HepG2 (cell line): ENCODE data around the gene MMP23B. TPM values are rescaled to one million over a fixed set of nuclear protein-coding genes. Genes with fewer than 3 reads are reported as not detected.

Experiments used
- CHD2 ChIP-seq: IDR thresholded peaks from 2 replicates; pipeline ENCODE4 v1.6.1; 2011; ENCODE audit warnings: low read depth, low read length, improper control_type of control experiment
- CREB1 ChIP-seq, 2 experiments: fragments of 450-650 bp in 1 of 2; IDR thresholded peaks; 2 replicates each; pipeline ENCODE4 v1.6.1; 2016 to 2017; ENCODE audit warnings: control low read depth in 1 of 2, mild to moderate bottlenecking in 1 of 2, missing compliant biosample characterization in 1 of 2, missing genetic modification characterization in 1 of 2
- DR1 ChIP-seq: sonication (generic); formaldehyde crosslinking; IDR thresholded peaks from 2 replicates; pipeline ENCODE4 v1.8.0; 2021; ENCODE audit warnings: mild to moderate bottlenecking, missing genetic modification reagents, inconsistent platforms
- FOSL2 ChIP-seq: sonication (generic); formaldehyde crosslinking; IDR thresholded peaks from 2 replicates; pipeline ENCODE4 v1.4.0; 2020; ENCODE audit warnings: missing genetic modification reagents
- FOXJ3 ChIP-seq: sonication (generic); formaldehyde crosslinking; IDR thresholded peaks from 2 replicates; pipeline ENCODE4 v1.4.0; 2020; ENCODE audit warnings: missing genetic modification reagents, mild to moderate bottlenecking, borderline replicate concordance
- GATAD1 ChIP-seq: IDR thresholded peaks from 2 replicates; pipeline ENCODE4 v1.6.1; 2016; ENCODE audit warnings: missing genetic modification reagents, missing compliant biosample characterization
- MTA1 ChIP-seq: sonication (generic); formaldehyde crosslinking; IDR thresholded peaks from 2 replicates; pipeline ENCODE4 v1.4.0; 2020; ENCODE audit warnings: missing genetic modification reagents, mild to moderate bottlenecking, borderline replicate concordance
- ONECUT2 ChIP-seq: sonication (generic); formaldehyde crosslinking; IDR thresholded peaks from 2 replicates; pipeline ENCODE4 v1.4.0; 2020; ENCODE audit warnings: missing genetic modification reagents
- RBFOX2 ChIP-seq: fragments of 200-400 bp; formaldehyde crosslinking; IDR thresholded peaks from 2 replicates; pipeline ENCODE4 v1.6.1; 2017; ENCODE audit warnings: low read depth, mild to moderate bottlenecking, low read length
- SAP130 ChIP-seq: IDR thresholded peaks from 2 replicates; pipeline ENCODE4 v1.6.1; 2016; ENCODE audit warnings: low read depth
- TARDBP ChIP-seq: sonication (generic); formaldehyde crosslinking; IDR thresholded peaks from 2 replicates; pipeline ENCODE4 v1.8.0; 2022; ENCODE audit warnings: mild to moderate bottlenecking, missing genetic modification reagents
- TBL1XR1 ChIP-seq: fragments of 150-350 bp; IDR thresholded peaks from 2 replicates; pipeline ENCODE4 v1.6.1; 2014; ENCODE audit warnings: borderline replicate concordance, low read length; ENCODE audit not compliant: partially characterized antibody
- THAP9 ChIP-seq: sonication (generic); formaldehyde crosslinking; IDR thresholded peaks from 2 replicates; pipeline ENCODE4; 2020; ENCODE audit warnings: missing genetic modification reagents, mild to moderate bottlenecking, borderline replicate concordance
- ZBTB26 ChIP-seq: IDR thresholded peaks from 2 replicates; pipeline ENCODE4 v1.6.1; 2016; ENCODE audit warnings: missing compliant biosample characterization, missing genetic modification reagents, borderline replicate concordance
- ZNF501 ChIP-seq: sonication (generic); formaldehyde crosslinking; IDR thresholded peaks from 2 replicates; pipeline ENCODE4 v1.5.1; 2020; ENCODE audit warnings: mild to moderate bottlenecking, moderate library complexity, missing genetic modification reagents
- ZNF607 ChIP-seq: sonication (generic); formaldehyde crosslinking; IDR thresholded peaks from 2 replicates; pipeline ENCODE4 v1.5.1; 2020; ENCODE audit warnings: missing genetic modification reagents, mild to moderate bottlenecking, borderline replicate concordance
- ZNF7 ChIP-seq: IDR thresholded peaks from 2 replicates; pipeline ENCODE4 v1.6.1; 2016; ENCODE audit warnings: missing biosample characterization, missing genetic modification reagents
- ZNF709 ChIP-seq: sonication (generic); formaldehyde crosslinking; IDR thresholded peaks from 2 replicates; pipeline ENCODE4 v1.5.0; 2020; ENCODE audit warnings: mild to moderate bottlenecking, missing genetic modification reagents
- ZNF770 ChIP-seq: sonication (generic); formaldehyde crosslinking; IDR thresholded peaks from 2 replicates; pipeline ENCODE4 v1.5.0; 2020; ENCODE audit warnings: mild to moderate bottlenecking, missing genetic modification reagents
- ZNF777 ChIP-seq: sonication (generic); formaldehyde crosslinking; IDR thresholded peaks from 2 replicates; pipeline ENCODE4 v1.4.0; 2020; ENCODE audit warnings: missing genetic modification reagents
- ZNF839 ChIP-seq: sonication (generic); formaldehyde crosslinking; IDR thresholded peaks from 2 replicates; pipeline ENCODE4 v1.4.0; 2020; ENCODE audit warnings: missing genetic modification reagents, mild to moderate bottlenecking, borderline replicate concordance
- polyA plus RNA-seq, 8 experiments: library from polyadenylated mRNA; depleted of rRNA in 3 of 8; stranded (reverse) in 7 of 8; unstranded in 1 of 8; fragments of >200 nt; fragmentation: Illumina TruSeq in 4 of 8; extraction: Trizol in 4 of 8; gene quantifications; 2 replicates each; pipeline versions ENCODE4 v1.2.1 to v1.2.3, GENCODE V29; 2011 to 2016; ENCODE audit warnings: low read depth in 4 of 8, missing spikeins in 1 of 8, mixed read lengths in 1 of 8; ENCODE audit not compliant: insufficient read depth in 1 of 8
- total RNA-seq, 5 experiments: library from RNA; depleted of rRNA; stranded (reverse); fragments of >200 nt; fragmentation: Illumina TruSeq; extraction: Trizol; gene quantifications; 2 replicates each; pipeline ENCODE4 v1.2.3, GENCODE V29; 2016; ENCODE audit warnings: low read depth in 1 of 5

MMP23B gene
- total and polyA plus RNA-seq, 2 of the 13 experiments (the other 11 are each of a cell fraction or from before 2014, with no cell fraction given): 0.61 to 0.75 TPM

- TF ChIP-seq GATAD1 (CRISPR knock-in tag) (peak; percentile 74), ZNF501 (CRISPR knock-in tag) (peak; percentile 63; the same call in 1 of the 2 replicates), ONECUT2 (no peak), ZNF770 (CRISPR knock-in tag) (peak; percentile 70; the same call in 1 of the 2 replicates), FOSL2 (peak; percentile 51), ZNF607 (CRISPR knock-in tag) (0 out of 2 replicates have a peak, but pooled peaks have one; percentile 72), TARDBP (CRISPR knock-in tag) (peak; percentile 60; the same call in 1 of the 2 replicates), ZNF709 (CRISPR knock-in tag) (peak; percentile 25; the same call in 1 of the 2 replicates), SAP130 (peak; percentile 76), MTA1 (CRISPR knock-in tag) (peak; percentile 96; the same call in 1 of the 2 replicates), CHD2 (no peak), ZNF7 (CRISPR knock-in tag) (peak; percentile 91), RBFOX2 (0 out of 2 replicates have a peak, but pooled peaks have one; percentile 39), ZNF839 (no peak), ZNF777 (CRISPR knock-in tag) (peak; percentile 72; the same call in 1 of the 2 replicates), DR1 (CRISPR knock-in tag) (no peak; the same call in 1 of the 2 replicates), ZBTB26 (CRISPR knock-in tag) (0 out of 2 replicates have a peak, but pooled peaks have one; percentile 18), CREB1 (IDR thresholded peaks at IDR 0.05) (no peak), CREB1 (CRISPR knock-in tag; IDR thresholded peaks at IDR 0.05) (peak; percentile 76), TBL1XR1 (peak; percentile 11), THAP9 (CRISPR knock-in tag) (peak; percentile 74; the same call in 1 of the 2 replicates), FOXJ3 (0 out of 2 replicates have a peak, but pooled peaks have one; percentile 4)
Measured at GRCh38 chr1:1678581-1679380, 46.8 kb downstream of the MMP23B start (continued).
